A172 (cell line): ENCODE measurements around the gene RPL19. TPM values are rescaled to one million over a fixed set of nuclear protein-coding genes. Genes with fewer than 3 reads are reported as not detected.

Experiments used
- DNase-seq: peaks from one replicate; pipeline ENCODE4 v3.0.0-alpha.2; 2015; ENCODE audit warnings: low spot score
- total RNA-seq: library from RNA; depleted of rRNA; stranded (reverse); fragments of >200 nt; shearing (Covaris generic); gene quantifications from 2 replicates; pipeline ENCODE4 v1.2.3, GENCODE V29; 2014

Gene RPL19
- total RNA-seq, 1 experiment from 2014 or later, result 2,918 TPM

- DNase-seq, result peak; percentile 62
Observed at GRCh38 chr17:39197380-39198185, 2.5 kb upstream of the RPL19 start, which contains the start of gene CACNB1. Gene CACNB1 (minus strand): TSS chr17:39197669. CDS start chr17:39197495, 174 bp downstream.

GRCh38 chr17:39198186-39198566 lies 1.9 kb upstream of the RPL19 start:
- no peak for DNase-seq

DNA sequence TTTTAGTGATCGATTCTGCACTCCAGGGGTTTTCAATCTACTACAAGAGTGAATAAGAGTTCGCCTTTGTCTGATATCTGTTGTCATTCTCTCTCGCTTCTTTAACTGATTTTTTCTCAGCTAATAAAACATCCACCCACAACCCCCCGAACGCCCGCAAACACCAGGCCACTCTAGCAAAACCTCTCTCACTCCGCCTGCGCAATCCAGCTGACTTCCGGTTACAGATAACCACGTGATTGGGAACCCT lies 338 bp upstream of the RPL19 start:
- peak; percentile 89 for DNase-seq

DNA sequence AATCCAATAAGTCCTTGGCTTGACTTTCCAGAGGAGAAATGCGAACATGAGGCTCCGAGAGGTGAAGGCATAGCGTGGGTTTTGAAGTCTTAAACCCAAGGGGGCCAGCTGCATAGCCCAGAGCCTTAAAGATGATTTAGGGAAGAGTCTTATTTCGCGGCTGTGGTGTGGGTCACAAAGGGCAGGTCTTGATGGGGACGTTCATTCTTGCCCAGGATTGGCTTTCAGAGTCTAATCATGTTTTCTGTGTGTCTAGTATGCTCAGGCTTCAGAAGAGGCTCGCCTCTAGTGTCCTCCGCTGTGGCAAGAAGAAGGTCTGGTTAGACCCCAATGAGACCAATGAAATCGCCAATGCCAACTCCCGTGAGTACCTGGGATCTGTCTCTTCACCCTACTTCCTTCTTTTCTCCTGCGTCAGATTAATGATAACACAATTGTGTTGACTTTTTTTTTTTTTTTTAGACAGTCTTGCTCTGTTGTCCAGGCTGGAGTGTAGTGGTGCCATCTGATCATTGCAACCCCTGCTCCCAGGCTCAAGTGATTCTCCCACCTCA lies 951 bp downstream of the RPL19 start:
- no peak for DNase-seq

DNA sequence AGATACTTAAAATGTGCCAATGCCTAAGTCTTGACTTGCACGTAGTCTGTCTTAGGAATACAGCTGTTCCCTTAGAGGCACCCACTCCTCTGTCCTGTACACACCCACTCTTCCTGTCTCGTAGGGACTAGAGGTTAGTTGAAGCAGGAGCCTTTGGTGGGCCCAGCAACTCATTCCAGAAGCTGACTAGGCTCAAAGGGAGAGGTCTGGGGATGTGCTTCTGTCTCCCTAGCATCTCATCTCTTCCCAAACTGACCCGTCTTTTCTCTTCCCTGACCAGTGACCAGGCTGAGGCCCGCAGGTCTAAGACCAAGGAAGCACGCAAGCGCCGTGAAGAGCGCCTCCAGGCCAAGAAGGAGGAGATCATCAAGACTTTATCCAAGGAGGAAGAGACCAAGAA lies 4.2 kb downstream of the RPL19 start:
- DNase-seq, result no peak

- no peak for DNase-seq
Observed at GRCh38 chr17:39205112-39205526, 5.0 kb downstream of the RPL19 start.

DNA sequence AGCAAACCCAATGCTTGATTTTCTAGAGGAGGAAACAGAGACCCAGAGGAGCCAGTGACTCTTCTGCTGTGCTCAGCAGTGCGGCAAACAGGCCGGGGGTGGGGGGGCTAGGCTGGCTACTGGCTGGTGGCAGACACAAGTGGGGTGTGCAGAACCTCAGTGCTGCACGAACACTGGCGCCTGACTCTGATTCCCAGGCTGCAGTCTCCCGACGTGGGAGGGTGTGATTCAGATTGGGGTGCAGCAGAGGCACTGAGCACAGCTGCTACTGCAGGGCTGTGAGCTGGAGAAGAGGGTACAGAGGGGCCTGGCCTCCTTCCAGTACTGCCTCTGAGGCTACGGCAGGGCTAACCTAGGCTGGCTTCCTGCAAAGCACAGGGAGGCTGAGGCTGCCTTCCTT lies 8.1 kb downstream of the RPL19 start:
- no peak for DNase-seq

GRCh38 chr17:39208893-39209292 lies 8.8 kb downstream of the RPL19 start:
- DNase-seq, result no peak

DNA sequence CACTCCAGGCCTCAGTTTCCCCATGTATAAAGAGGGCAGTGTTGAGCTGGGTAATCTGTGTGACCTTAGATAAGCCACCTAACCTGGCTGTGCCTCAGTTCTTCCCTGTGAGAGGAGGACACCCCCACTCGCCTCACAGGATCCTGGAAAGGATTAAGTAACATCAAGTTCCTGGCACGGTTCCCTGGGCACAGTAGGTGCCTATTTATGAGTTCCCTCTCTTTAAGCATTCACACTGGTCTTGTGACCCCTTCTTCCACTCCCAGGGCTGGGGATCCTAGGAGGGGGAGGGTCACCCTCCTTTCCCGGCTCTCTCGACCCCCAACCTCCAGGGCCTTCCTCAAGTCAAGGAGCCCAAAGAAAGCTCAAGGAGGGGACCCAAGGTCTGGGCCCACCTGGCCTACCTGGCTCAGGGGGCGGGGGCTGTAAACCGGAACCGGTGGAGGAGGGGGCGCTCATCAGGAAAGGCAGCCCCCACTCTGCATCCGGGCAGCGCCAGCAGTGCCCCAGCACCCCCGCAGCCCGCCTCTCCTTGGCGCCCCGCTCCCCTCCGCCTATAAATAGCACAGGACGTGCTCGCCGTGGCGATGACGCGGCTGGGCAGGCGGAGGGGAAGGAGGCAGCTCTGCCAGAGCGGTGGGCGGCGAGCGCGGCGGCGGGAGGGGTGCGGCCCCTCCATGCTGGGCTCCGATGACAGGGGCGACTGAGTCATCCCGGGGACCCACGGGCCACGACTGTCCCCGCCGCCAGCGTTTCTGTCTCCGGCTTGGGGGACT lies 9.4 kb downstream of the RPL19 start:
- no peak for DNase-seq

DNA sequence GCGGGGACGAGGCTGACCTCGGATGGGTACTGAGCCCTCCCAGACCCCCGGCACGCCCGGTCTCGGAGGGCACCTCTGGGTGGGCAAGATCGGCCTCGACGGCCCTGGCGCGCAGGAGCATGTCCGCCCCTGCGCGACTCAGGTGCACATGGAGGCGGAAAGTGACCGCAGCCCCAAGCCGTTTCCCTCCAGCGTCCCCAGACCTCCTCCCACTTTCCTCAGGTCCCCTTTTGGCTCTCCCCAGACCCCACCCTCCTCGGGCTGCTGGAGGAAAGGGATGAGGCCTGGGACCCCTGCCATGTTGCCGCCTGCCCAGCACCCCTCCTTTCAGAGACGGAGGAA lies 10.0 kb downstream of the RPL19 start:
- DNase-seq, result no peak

- no peak for DNase-seq
Observed at GRCh38 chr17:39212195-39212810, 12.2 kb downstream of the RPL19 start.

DNA sequence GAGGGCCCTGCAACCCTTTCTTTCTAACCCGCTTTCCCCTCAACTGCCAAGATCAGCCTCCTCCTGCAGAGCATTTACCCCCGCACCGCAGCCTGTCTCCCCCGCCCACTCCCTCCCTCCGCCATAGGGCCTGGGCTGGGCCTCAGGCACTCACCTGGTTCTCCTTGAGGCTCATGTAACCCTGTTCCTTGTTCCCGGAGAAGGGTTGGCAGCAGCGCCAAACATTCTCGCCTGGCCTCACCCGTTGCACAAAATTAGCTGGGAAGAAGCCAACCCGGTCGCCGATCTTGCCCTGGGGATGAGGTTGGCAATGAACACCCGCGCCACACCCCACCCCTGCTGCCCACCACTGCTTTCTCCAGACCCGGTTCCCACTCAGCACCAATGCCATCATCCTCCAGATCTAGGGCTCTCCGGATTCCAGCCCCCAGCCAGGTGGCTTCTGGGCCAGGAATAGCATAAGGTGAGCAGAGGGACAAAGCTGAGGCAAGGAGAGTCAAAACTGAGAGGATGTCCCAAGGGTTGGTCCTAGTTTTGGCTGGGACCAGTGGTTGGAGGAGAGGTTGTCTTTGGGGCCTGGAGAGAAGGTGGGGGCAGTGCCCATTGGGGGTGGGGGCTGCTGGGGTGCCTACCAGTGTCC lies 12.9 kb downstream of the RPL19 start:
- no peak for DNase-seq

DNA sequence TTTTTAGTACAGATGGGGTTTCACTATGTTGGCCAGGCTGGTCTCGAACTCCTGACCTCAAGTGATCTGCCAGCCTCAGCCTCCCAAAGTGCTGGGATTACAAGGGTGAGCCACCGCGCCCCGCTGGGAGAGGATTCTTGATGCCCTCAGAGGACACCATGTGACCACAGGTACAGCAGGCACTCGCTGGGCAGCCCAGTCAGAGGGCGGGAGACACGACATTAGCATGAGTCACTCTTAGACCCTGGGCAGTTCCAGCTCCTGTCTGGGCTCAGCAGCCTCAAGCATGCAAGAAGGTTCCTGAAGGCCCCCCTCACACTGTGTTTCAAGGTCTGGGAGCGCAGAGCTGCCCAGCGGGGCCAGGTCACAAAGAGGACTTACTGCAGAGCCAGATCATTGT lies 13.8 kb downstream of the RPL19 start:
- DNase-seq, result peak; percentile 81

GRCh38 chr17:39217734-39218369 lies 17.8 kb downstream of the RPL19 start:
- no peak for DNase-seq

- no peak for DNase-seq
Observed at GRCh38 chr17:39218906-39219305, 18.8 kb downstream of the RPL19 start.

GRCh38 chr17:39219647-39220154 lies 19.6 kb downstream of the RPL19 start:
- no peak for DNase-seq

GRCh38 chr17:39221572-39221971 lies 21.5 kb downstream of the RPL19 start:
- DNase-seq, result no peak

GRCh38 chr17:39222151-39222550 lies 22.1 kb downstream of the RPL19 start:
- no peak for DNase-seq

GRCh38 chr17:39222866-39223834 lies 23.1 kb downstream of the RPL19 start:
- peak; percentile 73 for DNase-seq
